GM23248 (cell line): ENCODE data around the gene OR2C1. TPM values are rescaled to one million over a fixed set of nuclear protein-coding genes. Genes with fewer than 3 reads are reported as not detected.
A peak's percentile ranks its signal among the peaks of the same experiment; 100 is the strongest.

Experiments used
- DNase-seq: peaks from one replicate; pipeline ENCODE4 v3.0.0-alpha.2; 2015
- H2AFZ ChIP-seq: fragments of 200-600 bp; sonication (generic); 2 replicates; pipeline ENCODE4 v1.6.1; 2016; ENCODE audit warnings: antibody characterized with exemption
- H3F3A ChIP-seq: fragments of 200-600 bp; sonication (generic); 2 replicates; pipeline ENCODE4 v1.6.1; 2016; ENCODE audit warnings: mild to moderate bottlenecking, antibody characterized with exemption, mixed run types; ENCODE audit not compliant: insufficient read depth
- H3K27ac ChIP-seq: fragments of 200-600 bp; sonication (generic); 2 replicates; pipeline ENCODE4 v1.5.1; 2016; ENCODE audit warnings: mild to moderate bottlenecking
- H3K27me3 ChIP-seq: fragments of 200-600 bp; sonication (generic); replicated peaks from 2 replicates; pipeline ENCODE4 v1.6.1; 2016; ENCODE audit warnings: mild to moderate bottlenecking; ENCODE audit not compliant: insufficient read depth
- H3K36me3 ChIP-seq: fragments of 200-600 bp; sonication (generic); 2 replicates; pipeline ENCODE4 v1.6.1; 2016; ENCODE audit warnings: low read depth, mild to moderate bottlenecking
- H3K4me1 ChIP-seq: fragments of 200-600 bp; sonication (generic); 2 replicates; pipeline ENCODE4 v1.6.1; 2016; ENCODE audit warnings: mild to moderate bottlenecking; ENCODE audit not compliant: insufficient read depth
- H3K4me2 ChIP-seq: fragments of 200-600 bp; sonication (generic); one replicate; pipeline ENCODE4 v1.6.1; 2016; ENCODE audit warnings: mild to moderate bottlenecking; ENCODE audit not compliant: unreplicated experiment
- H3K4me3 ChIP-seq: fragments of 200-600 bp; sonication (generic); 2 replicates; pipeline ENCODE4 v1.5.1; 2016; ENCODE audit warnings: mild to moderate bottlenecking
- H3K79me2 ChIP-seq: fragments of 200-600 bp; sonication (generic); 2 replicates; pipeline ENCODE4 v1.6.1; 2016; ENCODE audit warnings: mild to moderate bottlenecking; ENCODE audit not compliant: insufficient read depth
- H3K9ac ChIP-seq: fragments of 200-600 bp; sonication (generic); 2 replicates; pipeline ENCODE4 v1.6.1; 2016; ENCODE audit warnings: mild to moderate bottlenecking
- H3K9me2 ChIP-seq: fragments of 200-600 bp; sonication (generic); 2 replicates; pipeline ENCODE4 v1.6.1; 2016; ENCODE audit warnings: mixed run types, mild to moderate bottlenecking, moderate library complexity; ENCODE audit not compliant: insufficient read depth
- H3K9me3 ChIP-seq: fragments of 200-600 bp; sonication (generic); one replicate; pipeline ENCODE4 v1.6.1; 2017; ENCODE audit warnings: low read depth
- H4K20me1 ChIP-seq: fragments of 200-600 bp; sonication (generic); 2 replicates; pipeline ENCODE4 v1.6.0; 2016; ENCODE audit not compliant: insufficient read depth
- EZH2 ChIP-seq: fragments of 200-600 bp; sonication (generic); IDR thresholded peaks from 2 replicates; pipeline ENCODE4 v1.6.1; 2018; ENCODE audit warnings: antibody characterized with exemption, mild to moderate bottlenecking; ENCODE audit not compliant: insufficient read depth, poor library complexity, severe bottlenecking
- EZH2phosphoT487 ChIP-seq: fragments of 200-600 bp; sonication (generic); IDR thresholded peaks from 2 replicates; pipeline ENCODE4 v1.6.1; 2018; ENCODE audit warnings: antibody characterized with exemption, moderate library complexity, mild to moderate bottlenecking, low read depth; ENCODE audit not compliant: insufficient read depth
- WGBS, 2 experiments: methylation state at CpG; one replicate each; pipeline ENCODE4 v1.1.6; 2015 to 2017; ENCODE audit warnings: low lambda C conversion rate in 2 of 2, low coverage in 1 of 2; ENCODE audit errors: missing lambda C conversion rate in 2 of 2; 5-methylcytosine and 5-hydroxymethylcytosine counted together
- in situ Hi-C: fragments of 300-500 bp; cut with MboI; formaldehyde crosslinking; loops from 2 replicates; pipeline ENCODE4 v1.15.0; 2020
- polyA plus RNA-seq: library from polyadenylated mRNA; unstranded; fragments of >200 nt; fragmentation: Nextera tagmentation; extraction: Ambion mirVana; gene quantifications from 2 replicates; pipeline ENCODE4 v1.2.1, GENCODE V29; 2016
- total RNA-seq: library from RNA; depleted of rRNA; stranded (reverse); fragments of >200 nt; shearing (Covaris generic); gene quantifications from 2 replicates; pipeline ENCODE4 v1.2.3, GENCODE V29; 2014

The OR2C1 gene
- total and polyA plus RNA-seq, 2 experiments from 2014 or later = not detected

DNA sequence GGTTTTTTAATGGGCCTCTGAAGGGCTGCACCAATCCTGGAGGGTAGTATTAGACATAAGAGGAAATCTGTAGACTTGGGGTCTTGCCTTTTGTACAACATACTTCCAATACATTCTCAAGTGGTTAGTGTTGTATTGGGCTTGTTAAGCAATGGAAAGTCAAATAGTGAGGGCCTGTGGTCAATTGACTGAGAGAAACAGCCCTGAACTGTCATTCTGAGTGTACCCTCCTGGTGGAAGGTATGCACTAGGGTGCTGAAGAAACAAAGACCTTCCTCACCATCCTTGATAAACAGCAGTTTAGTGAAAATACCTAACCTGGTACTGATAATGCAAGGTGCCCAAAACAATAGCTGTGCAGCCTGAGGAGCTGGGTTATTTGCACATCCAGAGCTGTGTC is 22.2 kb downstream of the OR2C1 start:
- in situ Hi-C loops = no loop called here
- H3K9me3 ChIP-seq = peaks cover 9% of the 10 kb centered on the region

DNA sequence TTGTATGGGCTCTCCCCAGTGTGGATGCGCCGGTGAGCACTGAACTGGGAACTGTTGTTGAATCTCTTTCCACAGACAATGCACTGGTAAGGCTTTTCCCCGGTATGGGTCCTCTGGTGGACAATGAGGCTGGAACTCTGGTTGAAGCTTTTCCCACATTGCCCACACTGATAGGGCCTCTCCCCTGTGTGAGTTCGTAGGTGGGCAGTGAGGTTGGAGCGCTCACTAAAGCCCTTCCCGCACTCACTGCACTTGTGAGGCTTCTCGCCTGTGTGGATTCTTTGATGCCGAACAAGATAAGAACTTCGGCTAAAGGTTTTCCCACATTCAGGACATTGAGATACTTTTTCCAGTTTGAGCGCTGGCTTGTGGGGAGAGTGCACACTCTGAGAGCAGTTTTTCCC is 27.4 kb downstream of the OR2C1 start:
- no peak overlapping the region for H2AFZ ChIP-seq
- 0 out of 2 replicates have a peak, but pooled peaks cover 9% of the 10 kb centered on the region for H3F3A ChIP-seq
- H3K4me3 ChIP-seq = no peak overlapping the region
- WGBS, 2 experiments = 97 to 100% methylated on average over 10 of the region's 10 CpGs
- H4K20me1 ChIP-seq = no peaks in the 10 kb centered on the region
- H3K27ac ChIP-seq = no peak overlapping the region
- peaks cover 16% of the 10 kb centered on the region for H3K79me2 ChIP-seq
- in situ Hi-C loops = no loop called here
- TF ChIP-seq EZH2 = no peak
- H3K4me1 ChIP-seq = no peaks in the 10 kb centered on the region
- H3K36me3 ChIP-seq = peaks cover 52% of the 10 kb centered on the region
- H3K9ac ChIP-seq = no peak overlapping the region
- no peaks in the 10 kb centered on the region for H3K9me2 ChIP-seq
- no peak overlapping the region for H3K4me2 ChIP-seq
- H3K9me3 ChIP-seq = peaks cover 19% of the 10 kb centered on the region
- peak; percentile 5 for DNase-seq
- H3K27me3 ChIP-seq = no peaks in the 10 kb centered on the region

More for the DNA sequence above, 22.2 kb downstream of the OR2C1 start:
- Histone ChIP-seq H3K4me1 (no peaks in the 10 kb centered on the region), H2AFZ (no peak overlapping the region), H3K79me2 (no peaks in the 10 kb centered on the region), H3F3A (no peaks in the 10 kb centered on the region), H3K9me2 (no peaks in the 10 kb centered on the region), H3K4me2 (no peak overlapping the region), H3K36me3 (peaks cover 20% of the 10 kb centered on the region), H3K27ac (no peak overlapping the region), H3K4me3 (no peak overlapping the region), H3K27me3 (no peaks in the 10 kb centered on the region), H4K20me1 (no peaks in the 10 kb centered on the region), H3K9ac (no peak overlapping the region)
- no peak for DNase-seq
- TF ChIP-seq EZH2phosphoT487 (no peak), EZH2 (no peak)

DNA sequence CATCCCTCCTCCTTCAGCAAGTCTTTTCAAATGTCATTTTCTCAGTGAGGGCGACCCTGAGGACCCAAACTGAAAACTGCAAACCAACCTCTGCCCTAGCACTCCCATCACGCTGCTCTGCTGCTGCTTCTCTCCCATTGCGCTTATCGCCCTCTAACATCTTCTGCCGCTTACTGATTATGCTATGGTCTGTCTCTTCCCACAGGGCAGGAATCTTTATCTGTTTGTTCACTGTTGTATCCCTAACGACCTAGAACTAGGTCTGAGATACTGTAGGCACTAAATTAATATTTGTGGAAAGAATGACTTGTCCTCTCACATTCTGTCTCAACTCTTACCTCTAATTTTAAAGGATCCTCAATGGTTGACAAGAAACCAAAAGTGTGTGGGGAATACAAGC is 32.6 kb downstream of the OR2C1 start:
- Histone ChIP-seq H3K79me2 (peaks cover 42% of the 10 kb centered on the region), H3K9ac (no peak overlapping the region), H3K9me2 (no peaks in the 10 kb centered on the region), H3K36me3 (peaks cover 68% of the 10 kb centered on the region), H3F3A (0 out of 2 replicates have a peak, but pooled peaks cover 7% of the 10 kb centered on the region), H3K4me3 (no peak overlapping the region), H3K4me1 (no peaks in the 10 kb centered on the region), H3K27ac (no peak overlapping the region), H3K4me2 (no peak overlapping the region), H3K9me3 (peaks cover 10% of the 10 kb centered on the region), H2AFZ (no peak overlapping the region), H3K27me3 (no peaks in the 10 kb centered on the region), H4K20me1 (no peaks in the 10 kb centered on the region)
- TF ChIP-seq EZH2 = no peak
- TF ChIP-seq EZH2phosphoT487 = no peak
- in situ Hi-C loops = no loop called here
- no peak for DNase-seq
- 98% methylated on average over 6 of the region's 6 CpGs for WGBS, 2 experiments

DNA sequence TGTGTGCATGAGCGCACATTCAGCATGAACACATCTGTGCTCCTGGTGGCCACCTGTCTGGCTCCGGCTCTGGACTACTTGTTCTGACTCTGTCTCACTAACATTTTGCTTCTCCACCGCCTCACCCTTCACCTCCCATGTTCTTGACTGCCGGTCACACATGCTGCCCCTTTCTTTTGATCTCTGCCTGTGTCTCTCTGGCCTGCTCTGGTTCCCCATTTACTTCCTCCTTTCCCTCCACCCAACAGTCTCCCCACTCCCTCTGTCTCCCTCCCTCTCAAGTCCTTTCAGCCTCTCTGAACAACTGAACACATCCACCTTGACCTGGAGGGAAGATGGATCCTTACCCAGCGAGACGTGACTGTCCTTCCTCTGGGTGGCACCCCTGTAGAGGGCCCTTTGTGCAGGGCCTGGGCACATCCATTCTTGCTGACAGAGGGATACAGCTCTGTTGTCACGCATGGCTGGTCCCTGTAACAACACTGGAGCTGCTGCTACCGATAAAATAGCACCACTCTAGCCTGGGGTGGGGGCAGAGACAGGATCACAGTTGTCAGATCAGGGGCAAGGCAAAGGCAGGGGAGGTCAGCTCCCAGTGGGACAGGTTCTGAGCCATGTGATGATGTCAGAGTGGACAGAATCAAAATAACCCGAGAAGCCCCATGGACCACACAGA is 34.1 kb downstream of the OR2C1 start:
- in situ Hi-C loops = no loop called here
- no peak overlapping the region for H3K4me2 ChIP-seq
- no peak overlapping the region for H2AFZ ChIP-seq
- H3K79me2 ChIP-seq = peaks cover 57% of the 10 kb centered on the region
- no peaks in the 10 kb centered on the region for H3K27me3 ChIP-seq
- no peaks in the 10 kb centered on the region for H3F3A ChIP-seq
- peaks cover 59% of the 10 kb centered on the region for H3K36me3 ChIP-seq
- H3K27ac ChIP-seq = no peak overlapping the region
- H3K9ac ChIP-seq = no peak overlapping the region
- no peaks in the 10 kb centered on the region for H3K9me3 ChIP-seq
- H3K4me3 ChIP-seq = no peak overlapping the region
- no peak for DNase-seq
- WGBS, 2 experiments = 87 to 88% methylated on average over 9 of the region's 9 CpGs
- TF ChIP-seq EZH2 (no peak), EZH2phosphoT487 (no peak)
- H3K4me1 ChIP-seq = no peaks in the 10 kb centered on the region
- H4K20me1 ChIP-seq = no peaks in the 10 kb centered on the region
- H3K9me2 ChIP-seq = no peaks in the 10 kb centered on the region

DNA sequence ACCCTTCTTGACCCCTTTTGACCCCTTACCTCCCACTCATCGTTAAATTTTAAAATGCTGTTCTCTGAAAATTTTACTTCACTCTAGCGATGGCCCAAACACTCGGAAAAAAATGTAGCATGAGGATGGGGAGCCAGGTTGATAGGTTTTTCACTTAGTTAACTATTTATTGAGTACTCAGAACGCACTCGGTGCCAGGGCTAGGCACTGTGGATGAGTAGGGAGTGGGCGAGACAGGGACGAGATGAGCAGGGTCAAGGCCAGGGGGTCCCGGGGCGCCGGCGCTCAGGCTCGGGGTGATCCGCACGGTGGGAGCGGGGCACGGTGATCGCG is 44.7 kb downstream of the OR2C1 start:
- TF ChIP-seq EZH2phosphoT487 (no peak), EZH2 (no peak)
- Histone ChIP-seq H3K27ac (peak overlapping the region; percentile 53), H3K27me3 (no peaks in the 10 kb centered on the region), H3K9ac (peak overlapping the region; percentile 92), H3K36me3 (peaks cover 12% of the 10 kb centered on the region), H3K79me2 (peaks cover 79% of the 10 kb centered on the region), H3K4me3 (peak overlapping the region; percentile 96), H3F3A (peaks cover 9% of the 10 kb centered on the region; the same call in 1 of the 2 replicates), H3K9me3 (no peaks in the 10 kb centered on the region), H3K9me2 (no peaks in the 10 kb centered on the region), H2AFZ (peak overlapping the region; percentile 96), H3K4me2 (peak overlapping the region; percentile 84), H3K4me1 (peaks cover 9% of the 10 kb centered on the region; the same call in 1 of the 2 replicates), H4K20me1 (no peaks in the 10 kb centered on the region)
- no peak for DNase-seq
- 1 to 2% methylated on average over 17 to 18 of the region's 18 CpGs for WGBS, 2 experiments
- in situ Hi-C loops = no loop called here
